IMR-90 (cell line): ENCODE measurements around the gene KRTAP19-6. TPM values are rescaled to one million over a fixed set of nuclear protein-coding genes. Genes with fewer than 3 reads are reported as not detected.

Experiments
- ATAC-seq: fragments of 200-7000 bp; cut with Tn5 transposase; 2 replicates; pipeline ENCODE4 v1.9.1; 2020; ENCODE audit warnings: low read depth, mild to moderate bottlenecking, moderate library complexity
- BruUV-seq: library from RNA; stranded (reverse); fragments of 400-500 nt; replicated peaks from 2 replicates; lab custom pipeline; 2021; lab: Mats Ljungman, UMichigan
- CTCF ChIA-PET: fragments of 300-600 bp; formaldehyde crosslinking; extraction: SDS; loops from one replicate; lab custom pipeline; 2021; ENCODE audit warnings: antibody characterized with exemption; lab: Yijun Ruan, JAX
- POLR2A ChIA-PET: fragments of 300-600 bp; sonication (Branson Sonifier 250); formaldehyde crosslinking; loops from one replicate; lab custom pipeline; 2022; ENCODE audit warnings: antibody characterized with exemption; ENCODE audit not compliant: unreplicated experiment; lab: Charles Lee
- DNase-seq: peaks from one replicate; pipeline ENCODE4 v3.0.0; 2013
- H2AFZ ChIP-seq: replicated peaks from 2 replicates; pipeline ENCODE3; 2013; ENCODE audit warnings: low read length, mild to moderate bottlenecking; ENCODE audit not compliant: poor library complexity
- H2AK5ac ChIP-seq: 2 replicates; pipeline ENCODE4 v1.6.1; 2013; ENCODE audit warnings: low read depth, low read length, inconsistent platforms
- H2AK9ac ChIP-seq: replicated peaks from 2 replicates; pipeline ENCODE3; 2013; ENCODE audit warnings: mild to moderate bottlenecking, low read depth, low read length, moderate library complexity; ENCODE audit not compliant: poor library complexity
- H2BK120ac ChIP-seq: 2 replicates; pipeline ENCODE4 v1.6.1; 2013; ENCODE audit warnings: low read depth, low read length, inconsistent platforms
- H2BK15ac ChIP-seq: 3 replicates; pipeline ENCODE4 v1.6.1; 2013; ENCODE audit warnings: low read depth, low read length, inconsistent platforms
- H2BK20ac ChIP-seq: 2 replicates; pipeline ENCODE4 v1.6.1; 2013; ENCODE audit warnings: low read depth, mild to moderate bottlenecking, inconsistent platforms, low read length, moderate library complexity
- H2BK5ac ChIP-seq: 2 replicates; pipeline ENCODE4 v1.6.1; 2013; ENCODE audit warnings: mild to moderate bottlenecking, low read depth, low read length, inconsistent platforms; ENCODE audit not compliant: poor library complexity, severe bottlenecking
- H3K14ac ChIP-seq: replicated peaks from 2 replicates; pipeline ENCODE4 v1.6.1; 2013; ENCODE audit warnings: low read depth, low read length, inconsistent platforms
- H3K18ac ChIP-seq: 2 replicates; pipeline ENCODE4 v1.6.1; 2013; ENCODE audit warnings: low read depth, low read length, control low read depth
- H3K23ac ChIP-seq: 2 replicates; pipeline ENCODE4 v1.6.1; 2013; ENCODE audit warnings: low read depth, low read length, inconsistent platforms
- H3K27ac ChIP-seq: 2 replicates; pipeline ENCODE4 v1.5.1; 2013; ENCODE audit warnings: mild to moderate bottlenecking, control low read depth, low read length; ENCODE audit not compliant: insufficient read depth
- H3K27me3 ChIP-seq: 2 replicates; pipeline ENCODE4 v1.6.1; 2013; ENCODE audit warnings: low read length; ENCODE audit not compliant: control insufficient read depth, insufficient read depth
- H3K36me3 ChIP-seq: 2 replicates; pipeline ENCODE4 v1.6.1; 2013; ENCODE audit warnings: low read length, mixed read lengths; ENCODE audit not compliant: control insufficient read depth, insufficient read depth
- H3K4ac ChIP-seq: 2 replicates; pipeline ENCODE4 v1.6.1; 2013; ENCODE audit warnings: low read depth, low read length, inconsistent platforms
- H3K4me1 ChIP-seq: 2 replicates; pipeline ENCODE4 v1.6.1; 2013; ENCODE audit warnings: low read length, mixed read lengths; ENCODE audit not compliant: control insufficient read depth, insufficient read depth
- H3K4me2 ChIP-seq: 2 replicates; pipeline ENCODE4 v1.6.1; 2013; ENCODE audit warnings: low read depth, mild to moderate bottlenecking, control low read depth, low read length, moderate library complexity
- H3K4me3 ChIP-seq: 2 replicates; pipeline ENCODE4 v1.5.1; 2013; ENCODE audit warnings: low read depth, mild to moderate bottlenecking, control low read depth, low read length, moderate library complexity; ENCODE audit not compliant: insufficient read depth
- H3K56ac ChIP-seq: 2 replicates; pipeline ENCODE4 v1.6.1; 2013; ENCODE audit warnings: low read length, inconsistent platforms; ENCODE audit not compliant: insufficient read depth; ENCODE audit errors: extremely low read depth
- H3K79me1 ChIP-seq, 2 experiments: 2 replicates each; pipeline ENCODE4 v1.6.1; 2013; ENCODE audit warnings: low read length in 2 of 2, inconsistent platforms in 1 of 2, low read depth in 1 of 2
- H3K9ac ChIP-seq: 2 replicates; pipeline ENCODE4 v1.6.1; 2013; ENCODE audit warnings: low read depth, low read length, control low read depth
- H3K9me1 ChIP-seq: 2 replicates; pipeline ENCODE4 v1.6.1; 2013; ENCODE audit warnings: low read length, inconsistent platforms; ENCODE audit not compliant: insufficient read depth
- H3K9me3 ChIP-seq: 2 replicates; pipeline ENCODE4 v1.6.1; 2013; ENCODE audit warnings: low read length; ENCODE audit not compliant: control insufficient read depth, insufficient read depth
- H4K20me1 ChIP-seq: 2 replicates; pipeline ENCODE4 v1.6.1; 2013; ENCODE audit warnings: low read length, inconsistent platforms; ENCODE audit not compliant: insufficient read depth
- H4K5ac ChIP-seq: 2 replicates; pipeline ENCODE4 v1.6.1; 2013; ENCODE audit warnings: mild to moderate bottlenecking, low read depth, low read length, control low read depth
- H4K8ac ChIP-seq, 2 experiments: 2 replicates each; pipeline ENCODE4 v1.6.1; 2013; ENCODE audit warnings: low read depth in 2 of 2, low read length in 2 of 2, control low read depth in 1 of 2, inconsistent platforms in 1 of 2
- H4K91ac ChIP-seq: 2 replicates; pipeline ENCODE4 v1.6.1; 2013; ENCODE audit warnings: low read depth, low read length, inconsistent platforms; ENCODE audit not compliant: insufficient read depth
- BHLHE40 ChIP-seq: fragments of 150-350 bp; IDR thresholded peaks from 2 replicates; pipeline ENCODE4 v1.6.1; 2016; ENCODE audit warnings: mild to moderate bottlenecking, low read depth, low read length
- CEBPB ChIP-seq: IDR thresholded peaks from 2 replicates; pipeline ENCODE4 v1.6.1; 2012; ENCODE audit warnings: low read depth, low read length, improper control_type of control experiment
- CHD1 ChIP-seq: IDR thresholded peaks from 2 replicates; pipeline ENCODE4 v1.6.1; 2012; ENCODE audit warnings: low read depth, low read length, improper control_type of control experiment
- CTCF ChIP-seq: conservative IDR thresholded peaks from 2 replicates; pipeline ENCODE4 v1.5.1; 2012; ENCODE audit warnings: mild to moderate bottlenecking, low read depth, low read length, improper control_type of control experiment
- ELK1 ChIP-seq: fragments of 150-350 bp; IDR thresholded peaks from 2 replicates; pipeline ENCODE4 v1.6.1; 2016; ENCODE audit warnings: low read depth, mild to moderate bottlenecking, low read length, moderate library complexity, borderline replicate concordance
- FOS ChIP-seq: fragments of 150-350 bp; IDR thresholded peaks from 2 replicates; pipeline ENCODE4 v1.6.1; 2016; ENCODE audit warnings: low read depth, low read length
- MAFK ChIP-seq: IDR thresholded peaks from 2 replicates; pipeline ENCODE4 v1.6.1; 2012; ENCODE audit warnings: low read depth, low read length, improper control_type of control experiment
- MAZ ChIP-seq: IDR thresholded peaks from 2 replicates; pipeline ENCODE4 v1.6.1; 2012; ENCODE audit warnings: low read depth, mild to moderate bottlenecking, low read length, improper control_type of control experiment, moderate library complexity, borderline replicate concordance
- MXI1 ChIP-seq: IDR thresholded peaks from 2 replicates; pipeline ENCODE4 v1.6.1; 2012; ENCODE audit warnings: low read depth, mild to moderate bottlenecking, low read length, moderate library complexity, borderline replicate concordance
- NFE2L2 ChIP-seq: fragments of 150-350 bp; IDR thresholded peaks from 2 replicates; pipeline ENCODE4 v1.6.1; 2016; ENCODE audit warnings: low read depth, mild to moderate bottlenecking, low read length
- POLR2A ChIP-seq: IDR thresholded peaks from 2 replicates; pipeline ENCODE4 v1.6.1; 2012; ENCODE audit warnings: mild to moderate bottlenecking, low read depth, low read length
- RAD21 ChIP-seq: IDR thresholded peaks from 2 replicates; pipeline ENCODE4 v1.6.1; 2012; ENCODE audit warnings: low read length, improper control_type of control experiment
- RCOR1 ChIP-seq: IDR thresholded peaks from 2 replicates; pipeline ENCODE4 v1.6.1; 2012; ENCODE audit warnings: mild to moderate bottlenecking, low read length, improper control_type of control experiment; ENCODE audit not compliant: insufficient replicate concordance
- RFX5 ChIP-seq: IDR thresholded peaks from 2 replicates; pipeline ENCODE4 v1.8.0; 2012; ENCODE audit warnings: low read depth, mild to moderate bottlenecking, low read length, moderate library complexity
- SMC3 ChIP-seq: fragments of 150-350 bp; IDR thresholded peaks from 2 replicates; pipeline ENCODE4 v1.6.1; 2016; ENCODE audit warnings: low read depth, mild to moderate bottlenecking, antibody characterized with exemption, low read length, moderate library complexity
- USF2 ChIP-seq: fragments of 150-350 bp; IDR thresholded peaks from 2 replicates; pipeline ENCODE4 v1.6.1; 2017; ENCODE audit warnings: mild to moderate bottlenecking, antibody characterized with exemption, low read length, low read depth
- dilution Hi-C: fragments of 300-500 bp; cut with HindIII; formaldehyde crosslinking; loops from one replicate; pipeline ENCODE4 v1.14.3; 2018; ENCODE audit warnings: low sequenced_read_pairs; ENCODE audit not compliant: unreplicated experiment
- in situ Hi-C: fragments of 300-500 bp; cut with MboI; formaldehyde crosslinking; loops from 3 replicates; pipeline ENCODE4 v1.14.3; 2019; ENCODE audit warnings: low sequenced_read_pairs, inconsistent platforms, mixed read lengths
- intact Hi-C: fragments of 100-400 bp; cut with micrococcal nuclease; formaldehyde crosslinking; loops from 2 replicates; pipeline ENCODE4 v1.10.0; 2022
- polyA plus RNA-seq, 3 experiments: library from polyadenylated mRNA; depleted of rRNA; stranded (reverse); fragments of >200 nt; gene quantifications; 2 replicates each; pipeline ENCODE4 v1.2.3, GENCODE V29; 2012; ENCODE audit warnings: low replicate concordance in 1 of 3
- total RNA-seq: library from RNA; depleted of rRNA; stranded (reverse); fragments of >200 nt; gene quantifications from 2 replicates; pipeline ENCODE4 v1.2.3, GENCODE V29; 2012

KRTAP19-6 gene
- total and polyA plus RNA-seq, 2 of the 4 experiments (the other 2 are of a cell fraction) = not detected

GRCh38 chr21:30577766-30578165 is 36.1 kb upstream of the KRTAP19-6 start:
- dilution Hi-C loops = no loop called here
- Histone ChIP-seq H3K4me1 (no peaks in the 10 kb centered on the region), H2BK120ac (no peak overlapping the region), H3K9me1 (no peaks in the 10 kb centered on the region), H3K4me3 (no peak overlapping the region), H3K9ac (no peak overlapping the region), H2BK15ac (no peak overlapping the region), H4K5ac (no peak overlapping the region), H2AFZ (no peak overlapping the region), H2AK5ac (no peak overlapping the region), H3K56ac (no peak overlapping the region), H3K4me2 (no peak overlapping the region), H3K27me3 (no peaks in the 10 kb centered on the region), H3K79me1 (no peaks in the 10 kb centered on the region), H4K20me1 (no peaks in the 10 kb centered on the region), H3K9me3 (peaks cover 7% of the 10 kb centered on the region), H3K27ac (no peak overlapping the region), H3K36me3 (no peaks in the 10 kb centered on the region), H2AK9ac (no peak overlapping the region), H3K23ac (no peak overlapping the region), H4K91ac (no peak overlapping the region), H2BK5ac (no peak overlapping the region), H2BK20ac (no peak overlapping the region), H3K4ac (no peak overlapping the region), H3K14ac (no peak overlapping the region), H4K8ac (no peak overlapping the region), H3K18ac (no peak overlapping the region)
- DNase-seq (no peak), ATAC-seq (no peak)
- ChIA-PET CTCF (no interaction called here), POLR2A (no interaction called here)
- in situ Hi-C loops = no loop called here
- TF ChIP-seq FOS = no peak
- TF ChIP-seq CHD1 = no peak
- TF ChIP-seq USF2 = no peak
- no peak for TF ChIP-seq MAFK
- TF ChIP-seq RAD21 = no peak
- no peak for TF ChIP-seq RFX5
- no peak for TF ChIP-seq CEBPB
- TF ChIP-seq POLR2A = no peak
- no peak for TF ChIP-seq MAZ
- TF ChIP-seq RCOR1 = no peak
- no peak for TF ChIP-seq CTCF
- TF ChIP-seq NFE2L2 = no peak
- no peak for TF ChIP-seq SMC3
- no peak for TF ChIP-seq BHLHE40
- TF ChIP-seq MXI1 = no peak
- no peak for TF ChIP-seq ELK1
- no TSS peak for BruUV-seq
- intact Hi-C loops = no loop called here
